HEK293 (cell line): Measurements from ENCODE around the gene PALD1.
A peak's percentile ranks its signal among the peaks of the same experiment; 100 is the strongest.

ENCODE experiments used
- CTCF ChIA-PET: fragments of 350-600 bp; formaldehyde crosslinking; extraction: SDS; loops from one replicate; lab custom pipeline; 2021; ENCODE audit warnings: antibody characterized with exemption; lab: Yijun Ruan, JAX
- POLR2A ChIA-PET: fragments of 300-600 bp; formaldehyde crosslinking; extraction: SDS; loops from one replicate; lab custom pipeline; 2020; ENCODE audit warnings: antibody characterized with exemption, inconsistent platforms; lab: Yijun Ruan, JAX
- H3K27ac ChIP-seq: fragments of 200-500 bp; sonication (Bioruptor generic); 2 replicates; pipeline ENCODE4 v1.5.1; 2014; ENCODE audit warnings: low read depth, low read length, control low read depth, inconsistent platforms; ENCODE audit errors: extremely low read depth
- H3K36me3 ChIP-seq, 2 experiments: fragments of 200-500 bp in 1 of 2; sonication (Bioruptor generic) in 1 of 2; 1 replicate in 1 of 2; 2 replicates in 1 of 2; pipeline ENCODE4 v1.5.1; 2014 to 2017; ENCODE audit warnings: inconsistent platforms in 2 of 2, low read length in 2 of 2; ENCODE audit not compliant: control insufficient read depth in 2 of 2, insufficient read depth in 1 of 2
- H3K4me1 ChIP-seq: fragments of 200-500 bp; sonication (Bioruptor generic); 2 replicates; pipeline ENCODE4 v1.5.1; 2014; ENCODE audit warnings: mild to moderate bottlenecking, low read length, inconsistent platforms; ENCODE audit not compliant: control insufficient read depth, insufficient read depth
- H3K4me3 ChIP-seq: 2 replicates; pipeline ENCODE4 v1.5.1; 2011; ENCODE audit warnings: low read depth, mild to moderate bottlenecking, control low read depth, low read length, moderate library complexity
- H3K9me3 ChIP-seq: fragments of 200-500 bp; sonication (Bioruptor generic); 2 replicates; pipeline ENCODE4 v1.5.1; 2014; ENCODE audit warnings: low read depth, low read length, inconsistent platforms; ENCODE audit not compliant: control insufficient read depth, insufficient read depth
- EGR2 ChIP-seq: fragments of 450-650 bp; formaldehyde crosslinking; IDR thresholded peaks from 2 replicates; pipeline ENCODE4 v1.5.1; 2016; ENCODE audit warnings: low read depth, missing biosample characterization, missing genetic modification characterization
- HIC1 ChIP-seq: fragments of 450-650 bp; formaldehyde crosslinking; IDR thresholded peaks from 2 replicates; pipeline ENCODE4 v1.5.1; 2016; ENCODE audit warnings: missing biosample characterization, missing genetic modification characterization
- HOXC10 ChIP-seq: sonication (generic); formaldehyde crosslinking; IDR thresholded peaks from 2 replicates; pipeline ENCODE4 v1.8.1; 2023; ENCODE audit warnings: mild to moderate bottlenecking, missing genetic modification reagents
- IKZF3 ChIP-seq: fragments of 450-650 bp; IDR thresholded peaks from 2 replicates; pipeline ENCODE4 v1.5.0; 2018; ENCODE audit warnings: missing biosample characterization, mild to moderate bottlenecking, missing genetic modification characterization, moderate library complexity
- RBAK ChIP-seq: fragments of 450-650 bp; formaldehyde crosslinking; IDR thresholded peaks from 2 replicates; pipeline ENCODE4 v1.5.1; 2016; ENCODE audit warnings: missing biosample characterization, missing genetic modification characterization
- SP7 ChIP-seq: fragments of 450-650 bp; formaldehyde crosslinking; IDR thresholded peaks from 2 replicates; pipeline ENCODE4 v1.5.1; 2016; ENCODE audit warnings: missing biosample characterization, missing genetic modification characterization
- ZBTB6 ChIP-seq: fragments of 450-650 bp; formaldehyde crosslinking; IDR thresholded peaks from 2 replicates; pipeline ENCODE4 v1.5.1; 2017; ENCODE audit warnings: missing biosample characterization, missing genetic modification characterization
- ZBTB7A ChIP-seq: fragments of 450-650 bp; formaldehyde crosslinking; IDR thresholded peaks from 2 replicates; pipeline ENCODE4 v1.5.1; 2016; ENCODE audit warnings: low read depth, missing biosample characterization, missing genetic modification characterization
- ZFHX2 ChIP-seq: fragments of 450-650 bp; formaldehyde crosslinking; conservative IDR thresholded peaks from 2 replicates; pipeline ENCODE4 v1.5.1; 2016; ENCODE audit warnings: missing biosample characterization, missing genetic modification characterization
- ZFP3 ChIP-seq: fragments of 450-650 bp; formaldehyde crosslinking; IDR thresholded peaks from 2 replicates; pipeline ENCODE4 v1.5.1; 2016; ENCODE audit warnings: low read depth, missing biosample characterization, missing genetic modification characterization
- ZNF132 ChIP-seq: fragments of 450-650 bp; formaldehyde crosslinking; IDR thresholded peaks from 2 replicates; pipeline ENCODE4 v1.5.1; 2017; ENCODE audit warnings: missing biosample characterization, missing genetic modification characterization, borderline replicate concordance
- ZNF146 ChIP-seq: fragments of 450-650 bp; formaldehyde crosslinking; IDR thresholded peaks from 2 replicates; pipeline ENCODE4 v1.5.1; 2016; ENCODE audit warnings: missing biosample characterization, missing genetic modification characterization
- ZNF19 ChIP-seq: fragments of 450-650 bp; formaldehyde crosslinking; IDR thresholded peaks from 2 replicates; pipeline ENCODE4; 2016; ENCODE audit warnings: missing biosample characterization, missing genetic modification characterization, low read depth
- ZNF202 ChIP-seq: fragments of 450-650 bp; formaldehyde crosslinking; IDR thresholded peaks from 2 replicates; pipeline ENCODE4 v1.5.1; 2016; ENCODE audit warnings: missing biosample characterization, missing genetic modification characterization, borderline replicate concordance
- ZNF311 ChIP-seq: fragments of 450-650 bp; formaldehyde crosslinking; IDR thresholded peaks from 2 replicates; pipeline ENCODE4 v1.5.1; 2017; ENCODE audit warnings: missing biosample characterization, missing genetic modification characterization, borderline replicate concordance
- ZNF362 ChIP-seq: fragments of 450-650 bp; formaldehyde crosslinking; IDR thresholded peaks from 2 replicates; pipeline ENCODE4 v1.5.1; 2016; ENCODE audit warnings: missing biosample characterization, missing genetic modification characterization
- ZNF449 ChIP-seq: fragments of 450-650 bp; formaldehyde crosslinking; IDR thresholded peaks from 2 replicates; pipeline ENCODE4 v1.5.1; 2017; ENCODE audit warnings: missing biosample characterization, mild to moderate bottlenecking, missing genetic modification characterization, moderate library complexity
- ZNF660 ChIP-seq: fragments of 450-650 bp; IDR thresholded peaks from 2 replicates; pipeline ENCODE4 v1.5.1; 2018; ENCODE audit warnings: missing biosample characterization, mild to moderate bottlenecking, missing genetic modification characterization
- TF ChIP-seq, protein P1 (sequence below): fragments of 450-650 bp; formaldehyde crosslinking; IDR thresholded peaks from 2 replicates; pipeline ENCODE4 v1.5.1; 2016; ENCODE audit warnings: missing biosample characterization, missing genetic modification characterization
- TF ChIP-seq, protein P2 (sequence below): fragments of 450-650 bp; formaldehyde crosslinking; IDR thresholded peaks from 2 replicates; pipeline ENCODE4 v1.5.1; 2016; ENCODE audit warnings: missing biosample characterization, missing genetic modification characterization
- TF ChIP-seq, protein P3 (sequence below): fragments of 450-650 bp; IDR thresholded peaks from 2 replicates; pipeline ENCODE4 v1.5.1; 2018; ENCODE audit warnings: missing biosample characterization, mild to moderate bottlenecking, missing genetic modification characterization

The PALD1 gene

GRCh38 chr10:70540089-70540788 lies 61.7 kb downstream of the PALD1 start:
- Histone ChIP-seq H3K9me3 (no peaks in the 10 kb centered on the region), H3K4me1 (no peaks in the 10 kb centered on the region), H3K36me3 (peaks cover 3 to 62% of the 10 kb centered on the region in 2 experiments; a peak in 2 of 3 replicates), H3K27ac (no peak overlapping the region), H3K4me3 (no peak overlapping the region)
- ChIA-PET POLR2A (no interaction called here), CTCF (interaction anchor here (0.6 to 1.8 kb wide), 6 partner anchors 10 to 1068 kb away, joined by 3 to 8 read pairs (median 4); no protein-coding TSS in a partner anchor)
- TF ChIP-seq SP7 (tag by site-specific recombination) (no peak), ZNF362 (no peak), HIC1 (no peak), ZFHX2 (tag by site-specific recombination) (peak; percentile 80), EGR2 (tag by site-specific recombination) (peak; percentile 66), ZNF311 (tag by site-specific recombination) (peak; percentile 45; the same call in 1 of the 2 replicates), ZNF19 (no peak), RBAK (tag by site-specific recombination) (no peak), HOXC10 (CRISPR knock-in tag) (no peak), IKZF3 (tag by site-specific recombination) (no peak), ZNF146 (tag by site-specific recombination) (0 out of 2 replicates have a peak, but pooled peaks have one; percentile 0), ZBTB7A (tag by site-specific recombination) (0 out of 2 replicates have a peak, but pooled peaks have one; percentile 8)
- TF ChIP-seq, protein P1, sequence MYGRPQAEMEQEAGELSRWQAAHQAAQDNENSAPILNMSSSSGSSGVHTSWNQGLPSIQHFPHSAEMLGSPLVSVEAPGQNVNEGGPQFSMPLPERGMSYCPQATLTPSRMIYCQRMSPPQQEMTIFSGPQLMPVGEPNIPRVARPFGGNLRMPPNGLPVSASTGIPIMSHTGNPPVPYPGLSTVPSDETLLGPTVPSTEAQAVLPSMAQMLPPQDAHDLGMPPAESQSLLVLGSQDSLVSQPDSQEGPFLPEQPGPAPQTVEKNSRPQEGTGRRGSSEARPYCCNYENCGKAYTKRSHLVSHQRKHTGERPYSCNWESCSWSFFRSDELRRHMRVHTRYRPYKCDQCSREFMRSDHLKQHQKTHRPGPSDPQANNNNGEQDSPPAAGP (tag by site-specific recombination) = 0 out of 2 replicates have a peak, but pooled peaks have one; percentile 25
- TF ChIP-seq, protein P2, sequence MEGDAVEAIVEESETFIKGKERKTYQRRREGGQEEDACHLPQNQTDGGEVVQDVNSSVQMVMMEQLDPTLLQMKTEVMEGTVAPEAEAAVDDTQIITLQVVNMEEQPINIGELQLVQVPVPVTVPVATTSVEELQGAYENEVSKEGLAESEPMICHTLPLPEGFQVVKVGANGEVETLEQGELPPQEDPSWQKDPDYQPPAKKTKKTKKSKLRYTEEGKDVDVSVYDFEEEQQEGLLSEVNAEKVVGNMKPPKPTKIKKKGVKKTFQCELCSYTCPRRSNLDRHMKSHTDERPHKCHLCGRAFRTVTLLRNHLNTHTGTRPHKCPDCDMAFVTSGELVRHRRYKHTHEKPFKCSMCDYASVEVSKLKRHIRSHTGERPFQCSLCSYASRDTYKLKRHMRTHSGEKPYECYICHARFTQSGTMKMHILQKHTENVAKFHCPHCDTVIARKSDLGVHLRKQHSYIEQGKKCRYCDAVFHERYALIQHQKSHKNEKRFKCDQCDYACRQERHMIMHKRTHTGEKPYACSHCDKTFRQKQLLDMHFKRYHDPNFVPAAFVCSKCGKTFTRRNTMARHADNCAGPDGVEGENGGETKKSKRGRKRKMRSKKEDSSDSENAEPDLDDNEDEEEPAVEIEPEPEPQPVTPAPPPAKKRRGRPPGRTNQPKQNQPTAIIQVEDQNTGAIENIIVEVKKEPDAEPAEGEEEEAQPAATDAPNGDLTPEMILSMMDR (tag by site-specific recombination) = peak; percentile 53

GRCh38 chr10:70540789-70541360 lies 62.3 kb downstream of the PALD1 start:
- CTCF ChIA-PET = interaction anchor here (0.6 to 1.8 kb wide), 7 partner anchors 10 to 1068 kb away, joined by 3 to 8 read pairs (median 4); no protein-coding TSS in a partner anchor
- H3K27ac ChIP-seq = no peak overlapping the region
- POLR2A ChIA-PET = no interaction called here
- no peak overlapping the region for H3K4me3 ChIP-seq
- no peaks in the 10 kb centered on the region for H3K4me1 ChIP-seq
- peaks cover 3 to 62% of the 10 kb centered on the region in 2 experiments; a peak in 2 of 3 replicates for H3K36me3 ChIP-seq
- no peaks in the 10 kb centered on the region for H3K9me3 ChIP-seq
- TF ChIP-seq, protein P3, sequence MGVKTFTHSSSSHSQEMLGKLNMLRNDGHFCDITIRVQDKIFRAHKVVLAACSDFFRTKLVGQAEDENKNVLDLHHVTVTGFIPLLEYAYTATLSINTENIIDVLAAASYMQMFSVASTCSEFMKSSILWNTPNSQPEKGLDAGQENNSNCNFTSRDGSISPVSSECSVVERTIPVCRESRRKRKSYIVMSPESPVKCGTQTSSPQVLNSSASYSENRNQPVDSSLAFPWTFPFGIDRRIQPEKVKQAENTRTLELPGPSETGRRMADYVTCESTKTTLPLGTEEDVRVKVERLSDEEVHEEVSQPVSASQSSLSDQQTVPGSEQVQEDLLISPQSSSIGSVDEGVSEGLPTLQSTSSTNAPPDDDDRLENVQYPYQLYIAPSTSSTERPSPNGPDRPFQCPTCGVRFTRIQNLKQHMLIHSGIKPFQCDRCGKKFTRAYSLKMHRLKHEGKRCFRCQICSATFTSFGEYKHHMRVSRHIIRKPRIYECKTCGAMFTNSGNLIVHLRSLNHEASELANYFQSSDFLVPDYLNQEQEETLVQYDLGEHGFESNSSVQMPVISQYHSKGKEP (tag by site-specific recombination) = no peak
- TF ChIP-seq ZBTB6 (tag by site-specific recombination) (no peak), ZNF202 (tag by site-specific recombination) (no peak), ZNF362 (no peak), ZNF449 (tag by site-specific recombination) (no peak), ZNF132 (tag by site-specific recombination) (no peak), ZFP3 (tag by site-specific recombination) (no peak), ZNF660 (tag by site-specific recombination) (no peak)
